A204.1 (cell line): ENCODE data around the gene KHNYN.

ENCODE experiments used
- FAIRE-seq: peaks from 2 replicates; lab custom pipeline; 2012; peaks lifted over from hg19 to GRCh38; lab: Jason Lieb, UNC

KHNYN gene

GRCh38 chr14:24422694-24423601 lies 6.8 kb upstream of the KHNYN start:
- FAIRE-seq: no peak

- no peak for FAIRE-seq
Observed at GRCh38 chr14:24425704-24426103, 4.0 kb upstream of the KHNYN start.

- FAIRE-seq: no peak
Observed at GRCh38 chr14:24426150-24426911, 3.4 kb upstream of the KHNYN start.

GRCh38 chr14:24426912-24427536 lies 2.7 kb upstream of the KHNYN start:
- FAIRE-seq: no peak

- no peak for FAIRE-seq
Observed at GRCh38 chr14:24427537-24428508, 1.9 kb upstream of the KHNYN start.

- FAIRE-seq: no peak
Observed at GRCh38 chr14:24428628-24429394, 943 bp upstream of the KHNYN start.

- no peak for FAIRE-seq
Observed at GRCh38 chr14:24430143-24430681, 458 bp downstream of the KHNYN start.

GRCh38 chr14:24430682-24431568 lies 1.2 kb downstream of the KHNYN start:
- no peak for FAIRE-seq

GRCh38 chr14:24431569-24432258 lies 2.0 kb downstream of the KHNYN start:
- FAIRE-seq: no peak

- FAIRE-seq: no peak
Observed at GRCh38 chr14:24432259-24433131, 2.7 kb downstream of the KHNYN start.

- FAIRE-seq: no peak
Observed at GRCh38 chr14:24434036-24434435, 4.3 kb downstream of the KHNYN start.

- no peak for FAIRE-seq
Observed at GRCh38 chr14:24434676-24435075, 4.9 kb downstream of the KHNYN start.

GRCh38 chr14:24435192-24435810 lies 5.5 kb downstream of the KHNYN start:
- no peak for FAIRE-seq

- FAIRE-seq: no peak
Observed at GRCh38 chr14:24435998-24436354, 6.2 kb downstream of the KHNYN start.

GRCh38 chr14:24436355-24437019 lies 6.7 kb downstream of the KHNYN start:
- no peak for FAIRE-seq

GRCh38 chr14:24437020-24437735 lies 7.4 kb downstream of the KHNYN start:
- FAIRE-seq: no peak

- FAIRE-seq: no peak
Observed at GRCh38 chr14:24437736-24438067, 7.9 kb downstream of the KHNYN start.
